ENCODE measurements around the gene PNMA6A. TPM values are rescaled to one million over a fixed set of nuclear protein-coding genes. Genes with fewer than 3 reads are reported as not detected.

The PNMA6A gene
- polyA plus RNA-seq, 1 donor (not counting 4 experiments of a cell fraction or from before 2014, with no cell fraction given) = 0.16 TPM

GRCh38 chrX:153030801-153031200, 41.5 kb upstream of the PNMA6A start:
- TF ChIP-seq, protein P1, sequence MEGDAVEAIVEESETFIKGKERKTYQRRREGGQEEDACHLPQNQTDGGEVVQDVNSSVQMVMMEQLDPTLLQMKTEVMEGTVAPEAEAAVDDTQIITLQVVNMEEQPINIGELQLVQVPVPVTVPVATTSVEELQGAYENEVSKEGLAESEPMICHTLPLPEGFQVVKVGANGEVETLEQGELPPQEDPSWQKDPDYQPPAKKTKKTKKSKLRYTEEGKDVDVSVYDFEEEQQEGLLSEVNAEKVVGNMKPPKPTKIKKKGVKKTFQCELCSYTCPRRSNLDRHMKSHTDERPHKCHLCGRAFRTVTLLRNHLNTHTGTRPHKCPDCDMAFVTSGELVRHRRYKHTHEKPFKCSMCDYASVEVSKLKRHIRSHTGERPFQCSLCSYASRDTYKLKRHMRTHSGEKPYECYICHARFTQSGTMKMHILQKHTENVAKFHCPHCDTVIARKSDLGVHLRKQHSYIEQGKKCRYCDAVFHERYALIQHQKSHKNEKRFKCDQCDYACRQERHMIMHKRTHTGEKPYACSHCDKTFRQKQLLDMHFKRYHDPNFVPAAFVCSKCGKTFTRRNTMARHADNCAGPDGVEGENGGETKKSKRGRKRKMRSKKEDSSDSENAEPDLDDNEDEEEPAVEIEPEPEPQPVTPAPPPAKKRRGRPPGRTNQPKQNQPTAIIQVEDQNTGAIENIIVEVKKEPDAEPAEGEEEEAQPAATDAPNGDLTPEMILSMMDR (optimal IDR thresholded peaks at IDR 0.05 in 1 of 3, IDR thresholded peaks at IDR 0.05 in 1 of 3, conservative IDR thresholded peaks at IDR 0.05 in 1 of 3; ENCODE audit: extremely low read depth in 1 of 3, insufficient read depth in 2 of 3, low read length in 3 of 3) = no peak
- no peak for TF ChIP-seq EZH2 (IDR thresholded peaks at IDR 0.05; ENCODE audit: low read length)
- Histone ChIP-seq H2AFZ (ENCODE audit: control insufficient read depth, low read length) (no peak overlapping the region), H3K9me3 (ENCODE audit: control insufficient read depth, low read depth, low read length) (no peaks in the 10 kb centered on the region), H3K9me1 (ENCODE audit: control insufficient read depth, extremely low read depth, insufficient read depth, low read length) (no peaks in the 10 kb centered on the region), H3K27me3 (ENCODE audit: control insufficient read depth, extremely low read depth, insufficient read depth, low read length) (no peaks in the 10 kb centered on the region), H3K4me1 (ENCODE audit: control insufficient read depth, extremely low read depth, insufficient read depth, low read length) (no peaks in the 10 kb centered on the region), H3K4me2 (ENCODE audit: control insufficient read depth, extremely low read depth, insufficient read depth, low read depth, low read length) (no peak overlapping the region), H3K79me2 (ENCODE audit: control insufficient read depth, insufficient read depth, low read length) (no peaks in the 10 kb centered on the region), H3K4me3 (ENCODE audit: control insufficient read depth in 2 of 3, extremely low read depth in 1 of 3, insufficient read depth in 2 of 3, low read depth in 1 of 3, low read length in 3 of 3) (no peak overlapping the region), H4K20me1 (ENCODE audit: control insufficient read depth, extremely low read depth, insufficient read depth, low read length) (no peaks in the 10 kb centered on the region), H3K36me3 (ENCODE audit: control insufficient read depth in 2 of 2, extremely low read depth in 1 of 2, insufficient read depth in 2 of 2, low read length in 2 of 2) (no peaks in the 10 kb centered on the region), H3K27ac (ENCODE audit: control insufficient read depth, insufficient read depth, low read length) (no peak overlapping the region), H3K9ac (ENCODE audit: control insufficient read depth, extremely low read depth, insufficient read depth, low read length) (no peak overlapping the region)
- no peak for DNase-seq (ENCODE audit: low read depth, low spot score)
- no peak for FAIRE-seq
- dilution Hi-C loops (cut with MboI; ENCODE audit: extremely low pct_ligation_motif_present, low sequenced_read_pairs) = no loop called here

GRCh38 chrX:153032397-153033118, 39.7 kb upstream of the PNMA6A start:
- FAIRE-seq (no peak), DNase-seq (ENCODE audit: low read depth, low spot score) (no peak)
- H3K27me3 ChIP-seq (ENCODE audit: control insufficient read depth, extremely low read depth, insufficient read depth, low read length) = no peaks in the 10 kb centered on the region
- H3K9me3 ChIP-seq (ENCODE audit: control insufficient read depth, low read depth, low read length) = no peaks in the 10 kb centered on the region
- no peaks in the 10 kb centered on the region for H4K20me1 ChIP-seq (ENCODE audit: control insufficient read depth, extremely low read depth, insufficient read depth, low read length)
- H3K36me3 ChIP-seq (ENCODE audit: control insufficient read depth in 2 of 2, extremely low read depth in 1 of 2, insufficient read depth in 2 of 2, low read length in 2 of 2) = no peaks in the 10 kb centered on the region
- dilution Hi-C loops (cut with MboI; ENCODE audit: extremely low pct_ligation_motif_present, low sequenced_read_pairs) = no loop called here
- H3K79me2 ChIP-seq (ENCODE audit: control insufficient read depth, insufficient read depth, low read length) = no peaks in the 10 kb centered on the region
- H3K4me1 ChIP-seq (ENCODE audit: control insufficient read depth, extremely low read depth, insufficient read depth, low read length) = no peaks in the 10 kb centered on the region
- H3K27ac ChIP-seq (ENCODE audit: control insufficient read depth, insufficient read depth, low read length) = no peak overlapping the region
- H3K9ac ChIP-seq (ENCODE audit: control insufficient read depth, extremely low read depth, insufficient read depth, low read length) = no peak overlapping the region
- H3K4me3 ChIP-seq (ENCODE audit: control insufficient read depth in 2 of 3, extremely low read depth in 1 of 3, insufficient read depth in 2 of 3, low read depth in 1 of 3, low read length in 3 of 3) = peak overlapping the region in 1 of 3 experiments; percentile 19
- H3K9me1 ChIP-seq (ENCODE audit: control insufficient read depth, extremely low read depth, insufficient read depth, low read length) = no peaks in the 10 kb centered on the region
- peak overlapping the region; percentile 62 for H2AFZ ChIP-seq (ENCODE audit: control insufficient read depth, low read length)
- TF ChIP-seq, protein P1 (optimal IDR thresholded peaks at IDR 0.05 in 1 of 3, IDR thresholded peaks at IDR 0.05 in 1 of 3, conservative IDR thresholded peaks at IDR 0.05 in 1 of 3; ENCODE audit: extremely low read depth in 1 of 3, insufficient read depth in 2 of 3, low read length in 3 of 3) = peak; percentile 43 to 87 (median 75)
- TF ChIP-seq EZH2 (IDR thresholded peaks at IDR 0.05; ENCODE audit: low read length) = no peak
- H3K4me2 ChIP-seq (ENCODE audit: control insufficient read depth, extremely low read depth, insufficient read depth, low read depth, low read length) = peak overlapping the region; percentile 10

Data from keratinocyte (primary cell).